22Rv1 (cell line): ENCODE results near the gene CRYGN.

Experiments
- CTCF ChIP-seq: fragments of 450-650 bp; IDR thresholded peaks from 2 replicates; pipeline ENCODE4 v1.5.1; 2017; ENCODE audit warnings: mild to moderate bottlenecking
- ZFX ChIP-seq: fragments of 450-650 bp; IDR thresholded peaks from 2 replicates; pipeline ENCODE4 v1.6.1; 2017; ENCODE audit warnings: antibody characterized with exemption, borderline replicate concordance

DNA sequence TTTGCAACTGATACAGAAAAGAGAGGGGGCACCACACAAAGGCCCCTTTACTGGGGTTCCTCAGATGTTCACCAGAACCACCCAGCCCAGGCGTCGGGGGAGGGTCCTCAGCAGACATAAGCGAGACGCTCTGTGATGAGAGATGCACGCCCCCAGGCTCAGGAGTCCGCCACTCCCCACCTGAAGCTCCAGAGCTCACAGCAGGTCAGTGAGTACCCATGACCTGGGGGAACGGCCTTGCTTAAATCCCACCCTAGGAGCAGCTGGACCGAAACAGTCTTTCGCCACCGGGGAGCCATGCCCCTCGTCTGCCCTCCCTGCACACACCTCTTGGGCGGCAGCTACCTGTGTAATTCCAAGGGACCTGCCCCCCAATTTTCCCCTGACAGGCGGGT is 2.8 kb downstream of the CRYGN start:
- TF ChIP-seq CTCF: no peak
- no peak for TF ChIP-seq ZFX
